Measurements from ENCODE around the gene SMIM13. TPM values are rescaled to one million over a fixed set of nuclear protein-coding genes. Genes with fewer than 3 reads are reported as not detected.

Gene SMIM13
- total RNA-seq, 1 donor from 2014 or later = 11.5 TPM

DNA sequence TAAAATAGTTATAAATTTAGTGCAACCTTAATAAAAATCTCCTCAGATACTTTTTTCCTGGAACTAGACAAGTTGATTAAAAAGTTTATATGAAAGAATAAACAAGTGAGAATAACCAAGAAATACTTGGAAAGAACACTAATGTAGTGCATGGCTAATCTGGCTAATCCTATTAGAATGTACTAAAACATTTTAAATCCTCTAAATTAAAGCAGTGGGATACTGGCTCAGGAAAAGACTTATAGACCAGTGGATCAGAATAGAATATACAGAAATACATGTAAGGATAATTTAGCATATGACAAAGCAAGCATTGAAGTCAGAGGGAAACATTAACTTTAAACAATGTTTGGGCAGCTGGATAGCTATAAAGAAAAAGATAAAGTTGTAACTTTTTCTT lies 58.9 kb downstream of the SMIM13 start:
- Mint-ChIP-seq H3K27me3 (peaks cover 29% of the 10 kb centered on the region), H3K36me3 (ENCODE audit: insufficient read depth) (no peaks in the 10 kb centered on the region), H3K4me3 (ENCODE audit: low read depth) (no peak overlapping the region), H3K4me1 (ENCODE audit: low read depth) (peaks cover 1% of the 10 kb centered on the region), H3K9me3 (ENCODE audit: low read depth) (no peaks in the 10 kb centered on the region), H3K27ac (no peak overlapping the region)
- DNase-seq (ENCODE audit: low spot score, unreplicated experiment) = no peak
- TF ChIP-seq, protein P1, sequence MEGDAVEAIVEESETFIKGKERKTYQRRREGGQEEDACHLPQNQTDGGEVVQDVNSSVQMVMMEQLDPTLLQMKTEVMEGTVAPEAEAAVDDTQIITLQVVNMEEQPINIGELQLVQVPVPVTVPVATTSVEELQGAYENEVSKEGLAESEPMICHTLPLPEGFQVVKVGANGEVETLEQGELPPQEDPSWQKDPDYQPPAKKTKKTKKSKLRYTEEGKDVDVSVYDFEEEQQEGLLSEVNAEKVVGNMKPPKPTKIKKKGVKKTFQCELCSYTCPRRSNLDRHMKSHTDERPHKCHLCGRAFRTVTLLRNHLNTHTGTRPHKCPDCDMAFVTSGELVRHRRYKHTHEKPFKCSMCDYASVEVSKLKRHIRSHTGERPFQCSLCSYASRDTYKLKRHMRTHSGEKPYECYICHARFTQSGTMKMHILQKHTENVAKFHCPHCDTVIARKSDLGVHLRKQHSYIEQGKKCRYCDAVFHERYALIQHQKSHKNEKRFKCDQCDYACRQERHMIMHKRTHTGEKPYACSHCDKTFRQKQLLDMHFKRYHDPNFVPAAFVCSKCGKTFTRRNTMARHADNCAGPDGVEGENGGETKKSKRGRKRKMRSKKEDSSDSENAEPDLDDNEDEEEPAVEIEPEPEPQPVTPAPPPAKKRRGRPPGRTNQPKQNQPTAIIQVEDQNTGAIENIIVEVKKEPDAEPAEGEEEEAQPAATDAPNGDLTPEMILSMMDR (IDR thresholded peaks at IDR 0.05; ENCODE audit: unreplicated experiment) = no peak

DNA sequence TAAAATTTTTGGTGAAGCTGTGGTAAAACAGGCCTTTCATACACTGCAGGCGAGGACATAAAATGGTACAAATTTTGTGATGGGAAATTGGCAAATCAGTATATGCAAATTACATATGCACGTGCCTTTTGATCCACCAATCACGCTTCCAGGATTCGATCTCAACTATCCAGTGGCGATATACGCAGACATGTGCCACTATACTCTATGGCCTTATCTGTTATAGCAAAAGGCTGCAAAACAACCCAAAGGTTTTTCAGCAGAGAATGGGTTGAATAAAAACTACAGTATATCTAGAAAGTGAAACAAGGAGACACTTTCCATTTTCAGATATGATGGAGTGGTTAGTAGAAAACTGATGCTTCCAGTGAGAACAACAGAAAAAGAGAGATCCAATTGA lies 59.8 kb downstream of the SMIM13 start:
- no peaks in the 10 kb centered on the region for H3K36me3 Mint-ChIP-seq (ENCODE audit: insufficient read depth)
- DNase-seq (ENCODE audit: low spot score, unreplicated experiment) = no peak
- TF ChIP-seq, protein P1 (IDR thresholded peaks at IDR 0.05; ENCODE audit: unreplicated experiment) = no peak
- peaks cover 29% of the 10 kb centered on the region for H3K27me3 Mint-ChIP-seq
- peak overlapping the region; percentile 61 for H3K4me3 Mint-ChIP-seq (ENCODE audit: low read depth)
- no peaks in the 10 kb centered on the region for H3K9me3 Mint-ChIP-seq (ENCODE audit: low read depth)
- peaks cover 1% of the 10 kb centered on the region for H3K4me1 Mint-ChIP-seq (ENCODE audit: low read depth)
- no peak overlapping the region for H3K27ac Mint-ChIP-seq

DNA sequence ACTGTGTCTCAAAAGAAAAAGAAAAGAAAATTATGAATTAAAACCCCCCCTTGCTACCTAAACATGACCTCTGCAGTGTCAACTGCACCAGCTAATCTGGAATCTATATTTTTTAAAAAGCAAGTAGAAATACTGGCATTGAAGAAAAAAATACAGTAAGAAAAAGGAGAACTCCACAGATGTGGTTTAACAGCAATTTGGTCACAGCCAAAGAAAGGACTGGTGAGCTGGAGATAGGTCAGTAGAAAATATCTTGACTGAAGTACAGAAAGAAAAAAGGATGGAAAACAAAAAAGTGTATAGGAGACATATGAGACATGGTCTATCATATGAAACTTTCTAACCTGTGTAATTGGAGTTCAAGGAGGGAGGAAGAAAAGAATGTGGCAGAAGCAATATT lies 62.0 kb downstream of the SMIM13 start:
- Mint-ChIP-seq H3K36me3 (ENCODE audit: insufficient read depth) (no peaks in the 10 kb centered on the region), H3K27ac (no peak overlapping the region), H3K4me1 (ENCODE audit: low read depth) (peaks cover 1% of the 10 kb centered on the region), H3K9me3 (ENCODE audit: low read depth) (no peaks in the 10 kb centered on the region), H3K27me3 (peaks cover 29% of the 10 kb centered on the region), H3K4me3 (ENCODE audit: low read depth) (no peak overlapping the region)
- TF ChIP-seq, protein P1 (IDR thresholded peaks at IDR 0.05; ENCODE audit: unreplicated experiment) = no peak
- no peak for DNase-seq (ENCODE audit: low spot score, unreplicated experiment)

DNA sequence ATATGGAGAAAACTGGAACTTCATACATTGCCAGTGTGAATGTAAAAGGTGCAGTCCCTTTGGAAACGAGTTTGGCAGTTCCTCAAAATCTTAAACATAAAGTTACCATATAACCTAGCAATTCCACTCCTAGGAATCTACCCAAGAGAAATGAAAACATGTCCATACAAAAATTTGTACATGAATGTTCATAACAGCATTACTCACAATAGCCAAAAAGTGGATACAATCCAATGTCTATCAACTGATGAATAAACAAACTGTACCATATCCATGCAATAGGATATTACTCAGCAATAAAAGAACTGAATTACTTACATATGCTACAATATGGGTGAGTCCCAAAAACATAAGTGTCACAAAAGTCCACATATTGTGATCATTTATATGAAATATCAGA lies 66.6 kb downstream of the SMIM13 start:
- H3K9me3 Mint-ChIP-seq (ENCODE audit: low read depth) = no peaks in the 10 kb centered on the region
- H3K27me3 Mint-ChIP-seq = peaks cover 4% of the 10 kb centered on the region
- H3K36me3 Mint-ChIP-seq (ENCODE audit: insufficient read depth) = no peaks in the 10 kb centered on the region
- no peak overlapping the region for H3K4me3 Mint-ChIP-seq (ENCODE audit: low read depth)
- TF ChIP-seq, protein P1 (IDR thresholded peaks at IDR 0.05; ENCODE audit: unreplicated experiment) = no peak
- DNase-seq (ENCODE audit: low spot score, unreplicated experiment) = no peak
- H3K27ac Mint-ChIP-seq = no peak overlapping the region
- H3K4me1 Mint-ChIP-seq (ENCODE audit: low read depth) = peaks cover 7% of the 10 kb centered on the region

DNA sequence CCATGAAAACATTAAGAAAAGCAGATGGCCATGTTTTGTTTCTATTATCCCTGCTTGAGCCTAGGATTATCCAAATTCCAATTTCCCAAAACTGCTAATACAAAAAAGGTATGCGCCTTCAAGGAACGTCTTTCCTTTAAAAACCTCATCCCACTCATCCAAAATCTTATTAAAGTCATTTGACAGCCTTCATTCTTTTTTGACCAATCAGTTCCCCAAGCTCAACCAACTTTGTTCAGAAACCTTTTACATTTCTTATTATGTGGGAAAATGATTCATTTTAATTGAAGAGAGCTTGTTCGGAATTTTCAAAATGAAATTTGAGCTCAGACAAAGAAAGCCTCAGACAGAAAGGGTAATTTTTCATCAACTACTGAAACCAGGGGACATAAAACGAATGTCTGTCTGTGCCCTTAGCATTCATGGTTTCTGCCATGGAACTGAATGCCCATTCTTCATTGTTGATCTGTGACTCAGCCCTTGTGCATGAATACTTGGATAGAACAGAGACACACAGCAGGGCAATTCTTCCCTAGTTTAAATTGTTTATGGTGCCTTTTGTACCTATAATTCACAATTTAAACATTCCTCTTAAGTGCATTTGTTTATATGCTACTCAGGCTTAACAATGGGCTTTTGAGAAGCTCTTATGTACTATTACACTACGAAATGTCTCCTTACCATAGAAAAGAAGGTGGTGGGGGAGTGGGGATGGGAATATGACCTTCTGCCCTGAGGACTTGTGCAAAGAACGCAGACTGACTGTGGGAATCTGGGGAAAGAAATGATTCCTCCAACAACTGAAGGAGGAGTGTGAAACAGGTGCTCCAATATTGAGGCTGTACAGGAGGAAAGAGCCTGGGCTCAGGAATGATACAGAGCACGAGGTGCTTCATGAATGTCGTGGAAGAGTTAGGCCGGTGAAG lies 67.7 kb downstream of the SMIM13 start:
- no peak overlapping the region for H3K27ac Mint-ChIP-seq
- TF ChIP-seq, protein P1 (IDR thresholded peaks at IDR 0.05; ENCODE audit: unreplicated experiment) = no peak
- no peaks in the 10 kb centered on the region for H3K27me3 Mint-ChIP-seq
- H3K4me1 Mint-ChIP-seq (ENCODE audit: low read depth) = peaks cover 7% of the 10 kb centered on the region
- no peak for DNase-seq (ENCODE audit: low spot score, unreplicated experiment)
- H3K9me3 Mint-ChIP-seq (ENCODE audit: low read depth) = no peaks in the 10 kb centered on the region
- no peak overlapping the region for H3K4me3 Mint-ChIP-seq (ENCODE audit: low read depth)
- H3K36me3 Mint-ChIP-seq (ENCODE audit: insufficient read depth) = no peaks in the 10 kb centered on the region

Measured in progenitor cell of endocrine pancreas (in vitro differentiated cells).